GM12874 (cell line): ENCODE results near the gene LPCAT2.

Experiments used
- TF ChIP-seq, protein P1 (sequence below): IDR thresholded peaks from 2 replicates; pipeline ENCODE4 v1.5.1; 2011; ENCODE audit warnings: low read depth, mild to moderate bottlenecking, control low read depth, low read length, moderate library complexity; ENCODE audit not compliant: insufficient read depth

LPCAT2 gene

GRCh38 chr16:55542459-55543082 lies 33.7 kb downstream of the LPCAT2 start:
- TF ChIP-seq, protein P1, sequence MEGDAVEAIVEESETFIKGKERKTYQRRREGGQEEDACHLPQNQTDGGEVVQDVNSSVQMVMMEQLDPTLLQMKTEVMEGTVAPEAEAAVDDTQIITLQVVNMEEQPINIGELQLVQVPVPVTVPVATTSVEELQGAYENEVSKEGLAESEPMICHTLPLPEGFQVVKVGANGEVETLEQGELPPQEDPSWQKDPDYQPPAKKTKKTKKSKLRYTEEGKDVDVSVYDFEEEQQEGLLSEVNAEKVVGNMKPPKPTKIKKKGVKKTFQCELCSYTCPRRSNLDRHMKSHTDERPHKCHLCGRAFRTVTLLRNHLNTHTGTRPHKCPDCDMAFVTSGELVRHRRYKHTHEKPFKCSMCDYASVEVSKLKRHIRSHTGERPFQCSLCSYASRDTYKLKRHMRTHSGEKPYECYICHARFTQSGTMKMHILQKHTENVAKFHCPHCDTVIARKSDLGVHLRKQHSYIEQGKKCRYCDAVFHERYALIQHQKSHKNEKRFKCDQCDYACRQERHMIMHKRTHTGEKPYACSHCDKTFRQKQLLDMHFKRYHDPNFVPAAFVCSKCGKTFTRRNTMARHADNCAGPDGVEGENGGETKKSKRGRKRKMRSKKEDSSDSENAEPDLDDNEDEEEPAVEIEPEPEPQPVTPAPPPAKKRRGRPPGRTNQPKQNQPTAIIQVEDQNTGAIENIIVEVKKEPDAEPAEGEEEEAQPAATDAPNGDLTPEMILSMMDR, result no peak

DNA sequence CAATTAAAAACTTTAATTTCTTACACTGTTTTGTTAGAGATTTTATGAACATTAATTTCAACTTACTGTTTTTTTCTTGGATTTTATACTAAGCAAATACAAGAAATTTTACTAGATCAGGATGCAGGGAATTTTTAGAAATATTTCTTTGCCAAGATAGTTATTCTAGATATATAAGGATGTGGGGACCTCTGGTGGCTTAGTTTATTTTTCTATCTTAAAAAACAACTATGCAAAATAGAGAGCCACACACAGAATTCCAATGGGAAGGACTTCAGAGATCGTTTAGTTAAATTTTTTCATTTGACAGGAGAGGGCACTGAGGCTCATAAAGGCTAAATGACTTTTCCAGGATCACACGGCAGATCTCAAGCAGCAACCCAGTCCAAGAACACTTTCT lies 34.6 kb downstream of the LPCAT2 start:
- TF ChIP-seq, protein P1, result no peak

DNA sequence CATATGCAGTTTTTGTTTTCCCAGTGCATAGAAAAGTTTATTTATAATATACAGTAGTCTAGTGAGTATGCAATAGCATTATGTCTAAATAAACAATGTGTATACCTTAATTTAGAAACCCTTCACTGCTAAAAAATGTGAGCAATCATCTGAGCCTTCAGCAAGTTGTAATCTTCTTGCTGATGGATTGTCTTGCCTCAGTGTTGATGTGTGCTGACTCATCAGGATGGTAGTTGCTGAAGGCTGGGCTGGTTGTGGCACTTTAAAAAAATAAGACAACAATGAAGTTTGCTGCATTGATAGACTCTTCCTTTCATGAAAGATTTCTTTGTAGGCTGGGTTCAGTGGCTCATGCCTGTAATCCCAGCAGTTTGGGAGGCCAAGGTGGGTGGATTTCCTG lies 43.7 kb downstream of the LPCAT2 start:
- TF ChIP-seq, protein P1, result no peak

- TF ChIP-seq, protein P1, result no peak
Observed at GRCh38 chr16:55555436-55555835, 46.6 kb downstream of the LPCAT2 start.

DNA sequence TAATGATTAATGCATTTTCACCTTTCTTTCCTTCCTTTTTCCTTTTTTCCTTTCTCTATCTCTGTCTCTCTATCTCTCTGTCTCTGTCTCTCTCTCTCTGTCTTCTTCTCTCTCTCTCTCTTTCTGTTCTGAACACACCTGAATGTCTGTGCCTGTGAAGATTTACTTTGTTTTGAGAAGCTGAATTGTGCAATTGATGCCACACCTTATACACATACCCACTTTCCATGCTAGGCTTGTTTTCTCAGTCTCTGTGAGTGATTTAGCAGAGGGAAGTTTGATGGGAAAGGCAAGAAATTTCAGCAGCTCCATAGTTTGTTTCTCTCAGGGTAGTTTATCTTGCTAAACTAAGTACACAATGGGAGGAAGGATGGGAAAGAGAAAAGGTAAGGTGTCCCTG lies 48.3 kb downstream of the LPCAT2 start:
- TF ChIP-seq, protein P1, result no peak

DNA sequence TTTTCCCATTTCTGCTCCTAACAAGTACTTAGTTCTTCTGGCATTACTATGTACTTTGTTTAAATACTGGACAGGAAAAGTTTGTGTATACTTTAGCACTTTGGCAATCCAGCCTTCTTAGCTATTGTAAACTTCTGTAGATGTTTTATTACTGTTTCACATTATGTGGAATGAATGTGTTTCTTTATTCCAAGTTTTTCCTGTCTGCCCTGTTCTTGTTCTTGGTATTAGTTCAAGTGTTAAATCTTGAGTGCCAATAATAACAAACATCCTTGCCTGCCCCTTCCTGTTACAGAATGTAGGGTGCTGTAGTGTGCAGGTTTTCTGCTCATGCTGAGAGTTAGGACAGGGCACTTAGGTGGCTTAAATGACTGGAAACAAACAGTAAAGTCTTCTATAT lies 50.4 kb downstream of the LPCAT2 start:
- TF ChIP-seq, protein P1, result no peak

- TF ChIP-seq, protein P1, result no peak
Observed at GRCh38 chr16:55559933-55560516, 51.2 kb downstream of the LPCAT2 start.
